Caki2 (cell line): ENCODE measurements around the gene RTL10. TPM values are rescaled to one million over a fixed set of nuclear protein-coding genes. Genes with fewer than 3 reads are reported as not detected.

Experiments used
- DNase-seq: peaks from one replicate; pipeline ENCODE4 v3.0.0-alpha.2; 2015; ENCODE audit warnings: low read depth
- in situ Hi-C: cut with HindIII; loops from 2 replicates; pipeline ENCODE4 v1.10.0; 2016; ENCODE audit warnings: low sequenced_read_pairs, low pct_unique_long_range_greater_than_20kb, mixed read lengths
- total RNA-seq: library from RNA; depleted of rRNA; stranded (reverse); fragments of >200 nt; shearing (Covaris generic); gene quantifications from 2 replicates; pipeline ENCODE4 v1.2.3, GENCODE V29; 2014; ENCODE audit warnings: low replicate concordance

RTL10 gene
- total RNA-seq, 1 experiment from 2014 or later: 4.2 TPM

DNA sequence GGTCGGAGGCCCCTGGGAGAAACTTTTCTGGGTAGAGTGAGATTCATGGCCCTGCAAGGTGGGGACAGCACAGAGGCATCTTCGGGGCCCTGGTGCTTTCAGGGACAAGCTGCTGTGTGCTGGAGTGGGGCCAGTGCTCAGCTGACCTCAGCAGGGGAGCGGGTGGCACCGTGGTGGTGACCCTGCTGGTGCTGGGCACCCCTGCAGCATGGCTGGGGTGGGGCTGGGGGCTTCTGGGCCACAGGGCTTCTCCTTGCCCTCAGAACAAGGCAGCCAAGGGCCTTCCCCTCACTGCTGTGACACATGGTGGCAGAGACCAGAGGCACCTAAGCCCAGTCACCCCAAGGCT, 24.9 kb upstream of the RTL10 start:
- no peak for DNase-seq
- in situ Hi-C loops: no loop called here

DNA sequence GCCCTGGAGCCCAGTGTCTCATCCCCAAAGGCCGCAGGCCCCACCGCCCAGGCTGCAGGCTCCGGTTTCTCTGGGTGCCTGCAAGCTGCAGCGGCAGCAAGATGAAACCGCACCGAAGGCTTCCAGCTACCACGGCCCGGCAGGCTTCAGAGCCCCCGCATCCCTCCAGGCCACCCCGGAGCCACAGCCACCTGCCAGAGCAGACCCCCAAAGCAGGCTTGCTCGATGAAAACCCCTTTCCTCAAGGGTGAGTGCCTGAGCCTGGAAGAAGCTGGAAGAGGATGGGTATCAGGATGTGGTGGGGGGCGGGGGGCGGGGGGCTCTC, 24.5 kb upstream of the RTL10 start:
- in situ Hi-C loops: no loop called here
- no peak for DNase-seq

DNA sequence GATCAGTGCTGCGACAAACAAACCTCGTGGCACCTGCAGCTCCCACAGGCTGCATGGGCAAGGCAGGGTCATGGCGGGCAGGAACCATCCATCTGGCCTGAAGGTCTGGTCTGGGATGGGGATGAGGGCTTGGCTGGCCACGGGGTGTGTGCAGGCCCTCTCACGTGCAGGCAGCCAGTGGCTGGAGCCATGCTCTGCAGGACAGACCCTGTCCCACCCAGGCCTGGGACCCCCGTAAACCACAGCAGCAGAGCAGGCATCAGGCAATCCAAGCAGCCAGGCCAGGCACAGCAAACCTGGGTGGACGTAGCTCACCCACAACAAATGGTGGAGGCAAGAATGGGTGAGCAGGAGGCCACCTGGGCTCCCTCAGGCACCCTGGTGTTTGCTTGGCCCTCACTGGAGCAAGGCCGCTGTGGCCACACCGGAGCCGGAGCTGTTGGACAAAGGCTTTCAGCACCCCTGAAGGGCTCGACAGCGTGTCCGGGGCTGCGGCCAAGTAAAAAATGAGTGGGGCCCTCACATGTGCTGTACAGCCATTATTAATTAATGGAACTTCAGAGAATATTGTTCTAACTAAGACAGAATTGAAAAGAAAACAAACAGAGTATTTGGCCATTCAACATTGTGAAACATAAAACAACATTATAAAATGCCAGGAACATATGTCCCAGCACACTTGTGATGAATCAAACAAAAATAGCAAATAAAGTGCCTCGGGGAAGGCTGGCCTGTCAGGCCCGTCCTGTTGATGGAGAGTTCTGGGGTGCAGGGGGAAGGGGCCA, 24.0 kb upstream of the RTL10 start:
- no peak for DNase-seq
- in situ Hi-C loops: no loop called here

DNA sequence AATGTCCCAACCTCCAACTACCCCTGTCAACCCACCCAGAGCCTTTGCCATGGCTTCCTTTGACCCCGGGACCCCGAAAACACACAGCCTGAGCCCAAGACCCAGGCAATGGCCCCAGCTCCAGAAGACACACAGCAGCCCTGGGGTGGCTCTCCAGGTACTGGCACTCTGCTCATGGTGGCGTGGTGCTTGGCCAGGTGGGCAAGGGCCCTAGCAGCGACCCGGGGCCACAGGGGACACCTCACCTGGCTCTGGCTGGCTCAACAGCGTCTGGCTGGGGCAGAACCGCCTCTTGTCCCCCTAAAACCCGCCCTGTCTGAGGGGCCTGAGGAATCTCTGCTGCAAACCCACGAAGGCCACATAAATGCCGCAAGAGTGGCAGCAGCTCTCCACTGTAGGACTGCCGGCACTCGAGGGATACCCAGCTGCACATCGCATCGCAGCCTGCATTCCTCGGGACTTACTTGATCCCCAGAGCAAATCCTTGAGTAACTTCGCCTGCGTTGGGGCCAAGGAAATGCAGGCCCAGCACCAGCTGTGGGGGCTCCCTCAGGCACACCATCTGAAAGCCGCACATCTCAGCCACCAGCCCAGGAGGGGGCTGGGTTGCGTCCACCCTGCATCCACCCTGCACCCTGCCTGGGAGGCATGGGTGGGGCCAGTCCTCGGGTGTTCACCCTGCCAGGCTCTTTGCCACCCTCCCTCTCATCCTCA, 23.1 kb upstream of the RTL10 start:
- DNase-seq: no peak
- in situ Hi-C loops: no loop called here

DNA sequence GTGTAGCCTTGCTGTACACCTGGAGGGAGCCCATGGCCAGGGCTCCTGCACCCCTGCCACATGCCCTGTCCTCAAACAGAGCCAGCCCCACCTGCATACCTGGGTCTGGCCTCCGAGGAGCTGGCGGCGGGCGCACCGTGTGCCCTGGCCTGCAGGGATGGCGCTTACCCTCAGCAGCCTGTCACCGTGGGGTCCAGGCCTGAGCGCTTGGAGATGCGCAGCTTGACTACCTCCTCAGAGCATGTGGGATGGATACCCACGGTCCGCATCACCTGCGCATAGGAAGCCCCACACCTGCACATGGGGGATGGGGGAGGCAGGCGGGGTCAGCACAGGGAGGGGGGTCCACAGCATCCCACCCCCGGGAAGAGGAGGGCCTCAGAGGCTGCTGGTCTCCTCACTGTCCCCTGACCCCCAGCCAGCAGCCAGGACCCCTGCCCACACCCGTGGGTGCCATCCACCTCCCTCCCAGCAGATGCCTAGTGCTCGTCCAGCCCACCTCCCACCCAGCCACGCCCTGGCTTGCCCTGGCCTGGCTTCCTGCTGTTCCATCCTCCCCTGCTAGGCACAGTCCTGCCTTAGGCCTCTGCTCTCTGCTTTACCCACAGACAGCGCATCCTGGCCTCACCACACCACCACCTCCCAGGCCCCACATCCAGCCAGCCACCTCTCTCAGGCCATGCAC, 22.4 kb upstream of the RTL10 start:
- no peak for DNase-seq
- in situ Hi-C loops: no loop called here

DNA sequence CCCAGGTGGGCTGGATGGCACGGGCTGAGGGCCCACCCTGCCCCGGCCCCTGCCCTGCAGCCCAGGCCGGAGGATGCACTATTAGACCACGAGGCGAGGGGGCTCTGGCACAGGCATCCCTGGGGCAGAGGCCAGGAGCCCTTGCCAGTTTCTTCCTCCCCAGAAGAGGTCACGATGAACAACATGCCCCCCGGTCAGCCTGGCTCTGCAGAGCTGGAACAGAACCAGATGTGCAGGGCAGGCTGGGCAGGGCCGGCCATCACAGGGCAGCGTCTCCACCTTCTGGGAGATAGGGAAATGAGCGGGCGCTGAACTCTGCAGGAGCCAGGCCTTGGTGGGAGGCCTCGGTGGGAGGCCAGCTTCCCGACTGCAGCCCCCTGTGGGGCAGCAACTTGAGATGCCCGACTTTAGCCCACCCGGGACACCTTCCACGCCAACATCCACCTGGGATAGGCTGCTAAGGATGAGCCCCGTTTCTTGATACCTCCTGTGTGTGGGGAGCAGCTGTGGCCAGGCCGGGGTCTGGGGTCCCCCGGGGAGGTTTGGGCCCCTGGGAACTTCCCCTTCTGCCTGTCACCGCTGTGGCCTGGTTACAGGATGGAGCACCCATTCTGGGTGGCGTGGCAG, 21.8 kb upstream of the RTL10 start:
- in situ Hi-C loops: no loop called here
- DNase-seq: no peak

- DNase-seq: no peak
- in situ Hi-C loops: no loop called here
These were observed 21.0 kb upstream of the RTL10 start for GRCh38 chr22:19875531-19876313.

DNA sequence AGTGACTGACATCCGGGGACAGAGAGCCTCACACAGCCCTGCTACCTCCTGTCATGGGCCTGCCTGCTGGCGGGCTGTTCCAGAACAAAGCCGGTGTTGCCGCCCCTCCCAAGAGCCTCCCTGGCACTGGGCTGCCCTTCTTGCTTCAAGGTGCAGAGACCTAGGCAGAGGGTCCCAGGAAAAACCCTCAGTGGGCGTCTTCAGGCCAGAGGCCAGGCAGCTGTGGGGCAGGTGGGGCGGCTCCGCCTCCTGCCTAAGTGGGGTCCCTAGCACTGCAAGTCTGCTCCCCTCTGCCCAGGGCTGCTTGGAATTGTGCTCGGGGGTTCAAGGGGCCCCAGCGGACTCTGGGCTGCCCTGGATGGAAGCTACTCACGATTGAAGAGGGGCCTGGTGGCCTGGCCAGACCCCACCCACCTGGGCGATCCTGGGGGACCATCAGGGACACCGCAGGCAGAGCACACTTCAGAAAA, 20.4 kb upstream of the RTL10 start:
- in situ Hi-C loops: no loop called here
- no peak for DNase-seq

GRCh38 chr22:19874307-19875060, 19.8 kb upstream of the RTL10 start:
- no peak for DNase-seq
- in situ Hi-C loops: no loop called here

- no peak for DNase-seq
- in situ Hi-C loops: no loop called here
These were observed 19.3 kb upstream of the RTL10 start for GRCh38 chr22:19873960-19874306.

DNA sequence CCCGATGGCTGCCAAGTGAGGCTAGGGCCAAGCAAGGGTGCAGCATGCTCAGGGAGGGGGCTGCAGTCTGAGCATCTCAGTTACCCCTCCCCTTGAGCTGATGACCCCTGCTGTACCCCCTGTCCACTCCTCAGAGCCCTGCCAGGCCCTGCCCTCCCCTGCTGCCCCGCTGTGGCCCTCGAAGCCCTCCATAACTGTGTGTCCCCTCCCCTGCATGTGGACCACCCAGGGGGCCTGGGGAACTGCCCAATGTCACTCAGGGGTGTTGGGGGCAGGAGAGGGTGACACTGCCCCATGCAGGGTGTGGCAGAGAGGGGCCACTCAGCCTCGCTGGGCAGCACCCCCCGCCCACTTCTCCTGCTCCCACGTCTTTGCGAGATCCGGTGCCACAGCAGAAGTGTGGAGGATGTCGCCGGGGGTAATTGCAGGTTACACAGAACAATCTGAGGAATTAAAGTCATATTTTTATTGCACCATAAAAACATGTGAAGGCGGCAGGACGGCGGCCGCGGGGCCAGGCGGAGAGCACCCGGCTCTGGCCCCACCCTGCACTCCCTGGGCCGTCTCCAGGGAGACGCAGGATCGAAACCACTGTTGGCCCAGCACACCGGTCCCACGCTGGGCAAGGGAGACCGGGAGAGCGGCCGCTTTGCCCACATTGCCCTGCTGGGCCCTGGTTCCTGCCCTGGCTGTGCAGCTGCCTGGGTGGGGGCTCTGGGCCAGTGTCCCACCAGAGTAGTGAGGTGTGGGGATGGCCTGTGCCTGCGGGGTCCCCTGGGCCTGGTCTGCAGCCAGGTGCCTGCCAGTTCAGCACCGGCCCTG, 18.7 kb upstream of the RTL10 start:
- in situ Hi-C loops: no loop called here
- DNase-seq: no peak

DNA sequence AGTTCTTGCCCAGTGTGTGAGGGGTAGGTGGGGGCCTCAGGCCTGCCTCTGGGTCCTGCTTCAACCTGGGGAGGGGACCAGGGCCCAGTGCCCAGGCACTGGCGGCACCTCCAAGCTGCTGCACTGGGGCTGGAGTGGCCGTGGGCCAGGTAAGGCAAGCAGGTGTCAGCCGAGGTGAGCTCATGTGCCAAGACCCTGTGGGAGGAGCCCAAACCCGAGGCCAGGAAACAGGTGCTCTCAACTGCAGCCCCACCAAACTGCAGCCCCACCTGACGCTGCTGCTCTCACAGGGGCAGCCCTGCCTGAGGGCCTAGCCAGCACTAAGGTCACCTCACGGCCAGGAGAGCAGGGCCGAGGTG, 18.1 kb upstream of the RTL10 start:
- in situ Hi-C loops: no loop called here
- no peak for DNase-seq

DNA sequence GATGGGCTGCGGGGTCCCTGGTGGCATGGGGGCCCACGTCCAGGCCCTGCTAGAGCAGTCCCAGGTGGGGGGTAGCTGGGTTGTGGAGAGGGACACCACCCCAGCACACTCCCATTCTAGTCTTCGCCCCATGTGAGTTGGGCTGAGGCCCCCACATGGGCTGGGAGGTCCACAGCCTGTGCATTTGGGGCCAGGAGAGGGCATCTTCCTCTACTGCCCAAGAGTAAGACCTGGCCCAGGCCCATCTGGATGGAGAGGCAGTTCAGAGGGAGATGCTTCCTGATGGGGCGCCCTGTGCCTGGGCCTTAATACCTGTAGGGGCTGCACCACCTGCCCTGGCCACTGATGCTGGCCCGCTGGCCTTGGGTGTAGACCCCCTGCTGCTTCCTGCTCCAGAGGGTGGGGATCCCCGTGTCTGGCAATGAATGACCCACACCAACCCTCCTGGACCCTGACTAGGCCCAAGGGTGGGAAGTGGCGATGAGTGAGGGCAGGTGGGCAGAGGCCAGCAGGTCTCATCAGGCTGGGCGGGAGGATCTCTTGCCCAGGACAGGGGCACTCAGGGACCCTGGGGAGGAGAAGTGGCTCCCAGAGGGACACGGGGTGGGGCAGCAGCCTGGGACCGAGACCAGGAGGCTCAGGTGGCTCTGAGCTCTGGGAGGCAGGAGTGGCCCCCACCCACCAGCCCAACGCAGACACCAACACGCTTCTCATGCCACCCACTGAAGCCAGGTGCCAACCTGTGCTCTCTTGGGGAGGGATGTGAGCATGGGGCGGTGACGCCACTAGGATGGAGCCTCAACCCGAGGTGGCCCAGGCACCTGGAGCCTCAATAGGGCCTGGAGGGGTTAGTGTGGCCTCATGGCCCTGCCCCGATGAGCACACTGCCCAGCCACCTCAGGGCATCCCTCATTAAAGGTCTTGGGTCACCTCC, 17.4 kb upstream of the RTL10 start:
- no peak for DNase-seq
- in situ Hi-C loops: no loop called here

DNA sequence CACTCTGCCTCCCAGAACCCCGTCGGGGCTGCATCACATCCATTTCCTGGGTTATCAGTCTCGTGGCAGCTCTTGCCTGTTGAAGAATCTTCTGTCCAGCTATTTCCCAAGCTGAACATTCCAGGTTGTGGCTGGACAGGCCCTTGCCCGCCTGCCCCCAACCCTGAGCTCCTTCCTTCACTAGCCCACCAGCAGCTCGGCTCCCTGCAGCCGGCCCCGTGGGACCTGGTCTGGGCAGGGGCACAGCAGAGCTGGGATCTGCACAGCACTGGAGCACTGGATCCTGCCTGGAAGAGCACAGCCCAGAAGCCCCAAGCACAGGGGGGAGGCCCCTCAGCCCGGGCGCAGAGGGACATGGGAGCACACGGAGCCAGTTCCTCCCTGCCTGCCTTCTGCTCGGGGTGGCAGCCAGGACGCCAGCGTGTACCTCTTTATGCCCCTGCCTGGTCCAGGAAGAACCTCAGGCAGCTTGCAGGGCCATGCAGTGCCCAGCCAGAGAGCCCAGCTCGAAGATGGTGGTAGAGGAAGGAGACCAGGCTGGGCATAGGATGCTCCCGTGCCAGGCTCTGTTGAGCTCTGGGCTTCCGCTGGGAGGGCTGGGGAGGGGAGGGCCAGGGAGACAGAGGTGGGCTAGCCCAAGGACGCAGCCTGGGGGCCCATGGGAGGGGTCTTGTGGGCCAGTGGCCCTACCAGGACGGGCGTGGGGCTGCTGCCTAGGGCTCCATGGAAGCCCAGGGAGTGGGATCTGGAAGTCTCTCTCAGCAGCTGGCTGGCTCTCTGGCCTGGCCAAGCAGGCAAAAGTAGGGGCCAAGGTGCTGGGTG, 16.6 kb upstream of the RTL10 start:
- in situ Hi-C loops: no loop called here
- no peak for DNase-seq
